HG03575 (cell line): ENCODE results near the gene GTF2I.
"Not testable (repeated sequence)": the region's sequence is repeated elsewhere in the genome, so short reads cannot be mapped to it uniquely, and the experiment has no call there.

Experiments
- ATAC-seq: cut with Tn5 transposase; IDR thresholded peaks from one replicate; pipeline ENCODE4 v1.9.1; 2021; ENCODE audit not compliant: unreplicated experiment, insufficient number of reproducible peaks, low FRiP score; ENCODE audit errors: extremely low read depth

The GTF2I gene

GRCh38 chr7:74657692-74658177 lies at the start of gene GTF2I:
TSS of gene GTF2I (plus strand) at chr7:74657718. CDS start at chr7:74689129, 31,411 bp downstream.
- no peak for ATAC-seq

- ATAC-seq, result no peak
Measured at GRCh38 chr7:74612015-74612829, 45.3 kb upstream of the GTF2I start.

GRCh38 chr7:74615933-74616780 lies 41.4 kb upstream of the GTF2I start:
- no peak for ATAC-seq

GRCh38 chr7:74617180-74617744 lies 40.3 kb upstream of the GTF2I start:
- no peak for ATAC-seq

GRCh38 chr7:74619235-74619860 lies 38.2 kb upstream of the GTF2I start:
- no peak for ATAC-seq

- ATAC-seq, result no peak
Measured at GRCh38 chr7:74622228-74622749, 35.2 kb upstream of the GTF2I start.

- no peak for ATAC-seq
Measured at GRCh38 chr7:74623135-74623534, 34.4 kb upstream of the GTF2I start.

GRCh38 chr7:74625446-74625845 lies 32.1 kb upstream of the GTF2I start:
- no peak for ATAC-seq

GRCh38 chr7:74627661-74628411 lies 29.7 kb upstream of the GTF2I start:
- no peak for ATAC-seq

- no peak for ATAC-seq
Measured at GRCh38 chr7:74632505-74632904, 25.0 kb upstream of the GTF2I start.

GRCh38 chr7:74633451-74633921 lies 24.0 kb upstream of the GTF2I start:
- no peak for ATAC-seq

- no peak for ATAC-seq
Measured at GRCh38 chr7:74637745-74638144, 19.8 kb upstream of the GTF2I start.

- not testable (repeated sequence) for ATAC-seq
Measured at GRCh38 chr7:74650055-74650454, 7.5 kb upstream of the GTF2I start.

GRCh38 chr7:74650493-74651132 lies 6.9 kb upstream of the GTF2I start:
- not testable (repeated sequence) for ATAC-seq

- ATAC-seq, result not testable (repeated sequence)
Measured at GRCh38 chr7:74651133-74651504, 6.4 kb upstream of the GTF2I start.

GRCh38 chr7:74653686-74654181 lies 3.8 kb upstream of the GTF2I start:
- no peak for ATAC-seq

- no peak for ATAC-seq
Measured at GRCh38 chr7:74654811-74655210, 2.7 kb upstream of the GTF2I start.

GRCh38 chr7:74655324-74655723 lies 2.2 kb upstream of the GTF2I start:
- no peak for ATAC-seq
